NCI-H510A treated with DMSO at 0.1 percent for 48 hours (cell line): Measurements from ENCODE around the gene PHF21A.
"Not testable (repeated sequence)": the region's sequence is repeated elsewhere in the genome, so short reads cannot be mapped to it uniquely, and the experiment has no call there.

Source experiments
- DNase-seq: peaks from one replicate; lab custom pipeline; 2025; lab: John Stamatoyannopoulos, UW

Gene PHF21A

DNA sequence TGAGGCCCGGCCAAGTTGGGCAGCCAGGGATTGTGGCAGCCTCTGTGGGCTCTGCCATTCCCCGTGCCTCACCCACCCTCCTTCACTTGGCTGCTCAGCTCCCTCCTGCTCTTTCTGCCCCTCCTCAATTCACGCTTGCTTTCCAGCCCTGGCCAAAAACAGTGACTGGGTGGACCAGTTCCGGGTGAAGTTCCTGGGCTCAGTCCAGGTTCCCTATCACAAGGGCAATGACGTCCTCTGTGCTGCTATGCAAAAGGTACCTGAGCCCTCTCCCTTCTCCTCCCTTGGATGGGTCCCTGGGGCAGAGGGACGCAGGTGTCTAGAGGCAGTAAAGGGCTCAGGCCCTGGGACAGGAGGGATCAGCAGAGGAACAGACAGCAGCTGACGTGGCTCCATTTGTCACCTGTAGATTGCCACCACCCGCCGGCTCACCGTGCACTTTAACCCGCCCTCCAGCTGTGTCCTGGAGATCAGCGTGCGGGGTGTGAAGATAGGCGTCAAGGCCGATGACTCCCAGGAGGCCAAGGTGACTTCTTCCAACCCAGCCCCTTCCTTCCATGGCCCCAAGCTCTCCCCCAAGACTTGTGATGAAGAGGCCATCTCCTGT lies 216.8 kb downstream of the PHF21A start:
- DNase-seq = no peak

DNA sequence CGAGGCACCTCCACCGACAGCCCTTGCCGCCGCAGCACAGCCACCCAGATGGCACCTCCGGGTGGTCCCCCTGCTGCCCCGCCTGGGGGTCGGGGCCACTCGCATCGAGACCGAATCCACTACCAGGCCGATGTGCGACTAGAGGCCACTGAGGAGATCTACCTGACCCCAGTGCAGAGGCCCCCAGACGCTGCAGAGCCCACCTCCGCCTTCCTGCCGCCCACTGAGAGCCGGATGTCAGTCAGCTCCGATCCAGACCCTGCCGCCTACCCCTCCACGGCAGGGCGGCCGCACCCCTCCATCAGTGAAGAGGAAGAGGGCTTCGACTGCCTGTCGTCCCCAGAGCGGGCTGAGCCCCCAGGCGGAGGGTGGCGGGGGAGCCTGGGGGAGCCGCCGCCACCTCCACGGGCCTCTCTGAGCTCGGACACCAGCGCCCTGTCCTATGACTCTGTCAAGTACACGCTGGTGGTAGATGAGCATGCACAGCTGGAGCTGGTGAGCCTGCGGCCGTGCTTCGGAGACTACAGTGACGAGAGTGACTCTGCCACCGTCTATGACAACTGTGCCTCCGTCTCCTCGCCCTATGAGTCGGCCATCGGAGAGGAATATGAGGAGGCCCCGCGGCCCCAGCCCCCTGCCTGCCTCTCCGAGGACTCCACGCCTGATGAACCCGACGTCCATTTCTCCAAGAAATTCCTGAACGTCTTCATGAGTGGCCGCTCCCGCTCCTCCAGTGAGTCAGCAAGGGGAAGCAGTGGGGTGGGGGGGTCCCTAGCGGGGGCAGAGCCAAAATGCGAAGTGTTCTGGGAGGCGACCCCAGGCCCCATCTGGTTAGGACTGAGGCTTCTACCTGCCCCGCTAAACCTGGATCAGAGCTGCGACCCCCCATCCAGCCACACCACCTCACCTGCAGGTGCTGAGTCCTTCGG lies 218.5 kb downstream of the PHF21A start:
- no peak for DNase-seq

DNA sequence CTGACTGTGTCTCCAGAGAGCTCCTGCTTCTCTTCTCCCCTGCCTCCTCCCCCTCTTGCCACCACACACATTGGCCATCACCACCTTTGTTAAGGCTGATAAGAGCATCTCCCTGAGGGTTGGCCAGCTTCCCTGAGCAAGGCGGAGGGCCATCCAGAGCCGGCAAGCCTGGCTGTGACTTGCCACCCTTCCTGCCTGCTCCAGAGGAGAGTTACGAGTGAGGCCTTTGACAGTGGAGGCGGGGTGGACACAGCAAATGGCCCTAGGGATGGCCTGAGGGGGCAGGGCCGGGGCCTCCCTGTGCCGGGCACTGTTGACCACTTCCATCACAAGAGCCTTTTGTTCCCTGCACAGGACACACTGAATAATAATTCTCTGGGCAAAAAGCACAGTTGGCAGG lies 219.6 kb downstream of the PHF21A start:
- no peak for DNase-seq

DNA sequence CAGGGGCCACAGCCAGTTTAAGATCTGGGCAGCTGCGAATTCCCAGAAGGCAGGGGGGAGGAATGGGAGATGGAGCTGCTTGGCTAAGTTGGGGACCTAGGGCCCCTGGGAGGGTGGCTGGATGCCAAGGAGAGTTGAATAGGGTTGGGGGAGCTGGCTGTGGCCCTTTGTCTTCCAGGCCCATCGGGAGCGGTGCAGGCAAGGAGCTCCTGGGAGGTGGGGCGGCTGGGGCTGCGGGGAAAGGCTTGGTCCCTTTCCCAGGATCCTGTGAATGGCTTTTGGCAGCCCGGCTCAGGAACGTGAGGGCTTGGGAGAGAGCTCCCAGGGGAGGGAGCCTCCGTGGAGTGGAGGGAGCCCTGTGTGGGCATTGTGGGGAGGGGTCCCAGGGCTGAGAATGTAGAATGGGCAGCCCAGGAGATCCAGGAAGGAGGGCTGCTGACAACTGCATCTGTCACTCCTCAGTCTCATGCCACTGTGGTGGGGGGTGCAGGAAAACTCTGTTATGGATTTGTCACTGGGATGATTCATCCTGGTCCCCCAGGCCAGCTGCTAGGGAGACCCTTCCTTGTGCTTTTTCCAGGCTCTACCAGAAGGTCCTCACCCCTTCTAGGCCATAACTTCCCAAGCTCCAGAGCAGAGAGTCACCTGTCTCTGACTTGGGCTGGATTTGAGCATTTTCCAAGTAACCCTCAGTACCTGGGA lies 220.2 kb downstream of the PHF21A start:
- DNase-seq = no peak

DNA sequence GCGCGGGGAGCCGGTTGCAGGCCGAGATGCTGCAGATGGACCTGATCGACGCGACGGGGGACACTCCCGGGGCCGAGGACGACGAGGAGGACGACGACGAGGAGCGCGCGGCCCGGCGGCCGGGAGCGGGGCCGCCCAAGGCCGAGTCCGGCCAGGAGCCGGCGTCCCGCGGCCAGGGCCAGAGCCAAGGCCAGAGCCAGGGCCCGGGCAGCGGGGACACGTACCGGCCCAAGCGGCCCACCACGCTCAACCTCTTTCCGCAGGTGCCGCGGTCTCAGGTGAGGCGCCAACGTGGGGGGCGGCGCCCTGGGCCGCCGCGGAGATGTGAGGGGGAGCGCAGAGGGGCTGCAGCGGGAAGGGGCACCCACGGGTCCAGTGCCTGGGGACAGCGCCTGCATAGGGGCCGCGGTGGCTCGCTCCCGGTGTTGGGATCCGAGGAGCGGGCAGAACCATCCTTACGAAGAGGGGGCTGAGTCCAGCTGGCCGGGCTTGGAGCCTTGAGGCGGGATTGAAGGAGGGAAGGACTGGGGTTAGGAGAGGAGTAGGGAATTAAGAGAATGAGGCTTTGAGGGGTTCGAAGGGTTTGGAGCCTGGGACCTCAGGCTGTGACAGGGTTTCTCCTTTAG lies 221.0 kb downstream of the PHF21A start:
- not testable (repeated sequence) for DNase-seq

DNA sequence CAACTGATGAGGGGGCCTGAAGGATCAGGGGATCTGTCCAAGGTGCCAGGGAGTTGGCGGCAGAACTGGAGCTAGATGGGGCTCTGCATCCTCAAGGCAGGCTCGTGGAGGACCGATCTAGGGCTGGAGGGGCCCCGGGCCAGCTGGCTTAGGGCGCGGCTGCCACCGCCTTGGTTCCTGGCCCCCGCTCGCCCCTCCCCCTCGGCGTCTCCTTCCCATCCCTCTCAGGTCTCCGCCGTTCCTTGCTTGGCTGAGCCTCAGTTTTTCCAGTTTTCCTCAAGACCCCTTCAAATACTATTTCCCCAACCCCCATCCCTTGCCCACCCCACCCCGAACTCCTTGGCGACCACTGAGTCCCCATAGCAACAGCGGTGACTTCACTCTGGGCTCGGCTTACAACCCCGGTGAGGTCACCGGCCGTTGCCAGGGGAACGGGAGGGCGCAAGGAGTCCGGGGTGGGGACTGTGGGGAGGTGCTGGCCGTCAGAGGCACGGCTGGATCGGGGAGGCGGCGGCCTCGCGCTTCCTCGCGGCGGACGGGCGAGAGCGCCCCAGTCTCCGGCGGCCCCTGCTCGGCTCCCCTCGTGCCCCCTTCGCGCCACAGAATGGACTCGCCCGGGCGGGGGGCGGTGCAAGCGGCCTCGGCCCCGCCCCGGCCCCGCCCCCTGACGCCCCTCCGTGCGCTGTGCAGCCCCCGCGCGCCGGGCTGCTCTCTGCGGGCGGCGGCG lies 221.6 kb downstream of the PHF21A start:
- DNase-seq = peak; percentile 24

DNA sequence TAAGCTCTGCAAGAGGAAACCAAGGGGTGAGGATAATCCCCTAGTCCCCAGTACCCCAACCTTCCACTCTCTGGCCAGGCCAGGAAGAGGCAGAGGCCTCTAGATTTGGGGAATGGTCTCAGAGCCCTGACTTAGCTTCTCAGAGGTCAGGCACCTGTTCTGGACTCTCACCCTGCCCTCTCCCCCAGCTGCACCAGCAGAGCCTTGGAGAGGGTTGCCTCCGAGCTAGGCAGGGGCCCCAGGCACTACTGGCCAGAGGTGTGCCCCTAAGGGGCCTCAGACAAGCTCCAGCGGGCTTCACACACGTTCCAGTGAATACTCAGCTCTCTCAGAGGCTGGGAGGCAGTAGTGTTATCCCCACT lies 222.2 kb downstream of the PHF21A start:
- DNase-seq = no peak

DNA sequence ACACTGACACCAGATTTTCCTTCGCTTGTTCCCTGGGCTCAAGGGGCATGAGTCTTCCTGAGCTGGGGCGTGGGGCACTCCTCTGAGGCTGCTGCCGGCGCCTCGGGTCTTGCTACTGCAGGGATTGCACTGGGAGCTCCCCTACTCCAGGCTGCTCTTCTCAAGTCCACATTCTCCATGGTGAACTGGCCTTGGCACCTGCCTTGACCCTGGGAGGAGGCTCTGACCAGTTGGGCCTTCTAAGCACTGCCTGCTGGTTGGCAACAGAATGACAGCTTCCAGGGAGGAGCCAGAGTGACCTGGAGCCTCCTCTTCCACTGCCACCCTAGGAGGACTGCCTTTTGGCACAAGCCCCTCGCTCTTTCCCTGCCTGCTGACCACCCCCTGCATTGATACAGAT lies 223.7 kb downstream of the PHF21A start:
- DNase-seq = no peak

DNA sequence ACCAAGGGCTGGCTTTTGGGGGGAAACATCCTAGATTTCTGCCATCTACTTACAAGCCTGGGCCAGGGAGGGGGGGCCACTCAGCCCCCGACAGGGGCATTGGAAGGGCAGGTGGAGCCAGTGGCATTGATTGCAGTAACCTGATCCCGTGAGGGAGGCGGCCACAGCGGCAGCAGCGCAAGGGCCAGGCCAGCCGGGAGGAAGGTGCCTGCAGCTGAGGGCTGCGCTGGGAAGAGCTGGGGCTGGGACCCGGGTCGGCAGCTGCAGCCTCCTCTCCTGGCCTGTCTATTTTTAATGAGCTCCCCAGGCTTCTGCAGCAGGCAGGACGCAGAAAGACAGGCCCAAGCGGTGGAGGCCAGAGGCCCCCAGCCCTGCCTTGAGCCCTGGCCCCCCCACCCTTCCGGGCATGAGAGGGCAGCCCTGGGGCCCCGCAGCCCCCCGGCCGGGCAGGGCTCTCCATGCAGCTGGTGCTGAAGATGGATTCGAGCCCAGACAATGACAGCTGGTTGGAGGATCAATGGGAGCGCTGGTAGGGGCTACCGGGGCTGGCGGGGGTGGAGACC lies 224.8 kb downstream of the PHF21A start:
- DNase-seq = peak; percentile 29

DNA sequence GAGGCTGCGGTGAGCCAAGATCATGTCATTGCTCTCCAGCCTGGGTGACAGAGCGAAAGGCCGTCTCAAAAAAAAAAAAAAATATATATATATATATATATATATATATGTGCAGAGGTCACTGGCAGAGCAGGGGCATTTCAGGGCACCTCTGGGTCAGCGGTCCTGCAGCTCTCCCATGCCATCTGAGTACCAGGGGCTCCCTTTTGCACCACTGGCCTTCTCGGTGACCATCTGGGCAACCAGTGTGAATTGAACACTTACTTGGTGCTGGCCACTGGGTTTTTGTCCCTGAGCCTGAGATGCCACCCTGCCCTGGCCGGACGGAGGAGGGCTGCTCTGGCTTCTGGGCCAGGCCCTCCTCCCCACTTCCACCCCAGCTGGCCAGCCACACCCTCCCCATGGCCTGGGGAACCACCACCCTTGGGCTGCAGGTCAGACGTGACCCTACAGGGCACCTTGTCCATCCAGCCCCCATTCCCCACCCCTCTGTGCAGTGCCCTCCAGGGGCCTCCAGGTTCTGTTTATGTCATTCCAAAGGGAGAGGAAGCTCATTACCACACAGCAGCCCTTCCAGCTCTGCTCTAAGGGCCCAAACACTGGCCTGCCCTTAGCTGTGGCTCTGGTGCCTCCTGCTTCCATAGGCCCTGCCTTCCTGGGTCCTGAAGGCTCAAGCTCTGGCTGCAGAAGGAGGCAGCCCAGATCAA lies 225.5 kb downstream of the PHF21A start:
- DNase-seq = no peak

DNA sequence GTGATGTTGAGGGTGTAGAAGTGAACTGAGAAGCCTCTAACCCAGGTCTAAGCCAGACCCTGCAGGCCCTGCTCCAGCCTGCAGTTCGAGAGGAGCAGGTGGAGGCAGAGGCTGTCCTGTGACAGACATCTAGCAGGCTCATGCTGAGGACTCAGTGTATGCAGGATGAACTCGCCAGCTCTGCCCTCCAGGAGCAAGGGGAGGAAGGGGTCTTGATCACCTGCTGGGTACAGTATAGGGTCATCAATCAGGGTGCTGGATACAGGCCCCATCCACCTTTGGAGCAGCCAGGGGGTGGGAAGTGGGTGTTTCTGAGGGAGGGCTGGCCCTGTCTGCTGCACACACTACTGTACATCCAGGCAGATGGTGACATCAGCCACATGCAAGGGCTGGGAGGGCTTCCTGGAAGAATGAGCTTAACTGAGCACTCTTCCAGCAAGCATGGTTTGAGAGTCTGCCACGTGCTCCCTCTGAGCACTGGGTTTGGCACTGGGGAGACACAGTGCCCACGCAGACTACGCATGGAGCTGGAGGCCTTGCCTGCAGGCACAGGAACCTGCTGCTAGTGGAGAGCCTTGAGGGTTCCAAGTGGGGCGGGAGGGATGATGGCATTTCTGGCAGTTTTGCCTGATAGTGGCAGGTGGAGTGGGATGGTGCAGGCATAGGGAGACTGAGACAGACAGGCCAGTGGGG lies 226.6 kb downstream of the PHF21A start:
- DNase-seq = no peak

DNA sequence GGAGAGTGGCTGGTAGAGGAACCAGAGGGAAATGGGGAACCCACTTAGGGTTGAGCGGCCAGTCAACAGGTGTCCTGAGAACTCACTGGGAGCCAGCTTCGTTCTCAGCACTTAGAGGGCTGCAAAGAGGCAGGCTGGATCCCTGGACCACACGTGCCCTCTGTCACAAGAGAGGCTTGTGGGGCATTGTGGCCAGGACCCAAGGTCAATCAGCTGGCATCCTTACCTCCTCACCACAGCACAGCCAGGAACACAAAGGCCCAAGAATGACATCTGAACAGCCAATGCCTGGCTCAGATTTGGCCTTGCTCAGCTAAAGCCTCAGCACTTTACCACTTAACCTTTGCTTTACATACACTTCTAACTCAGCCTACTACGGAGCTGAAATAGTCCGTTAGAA lies 228.4 kb downstream of the PHF21A start:
- DNase-seq = no peak

DNA sequence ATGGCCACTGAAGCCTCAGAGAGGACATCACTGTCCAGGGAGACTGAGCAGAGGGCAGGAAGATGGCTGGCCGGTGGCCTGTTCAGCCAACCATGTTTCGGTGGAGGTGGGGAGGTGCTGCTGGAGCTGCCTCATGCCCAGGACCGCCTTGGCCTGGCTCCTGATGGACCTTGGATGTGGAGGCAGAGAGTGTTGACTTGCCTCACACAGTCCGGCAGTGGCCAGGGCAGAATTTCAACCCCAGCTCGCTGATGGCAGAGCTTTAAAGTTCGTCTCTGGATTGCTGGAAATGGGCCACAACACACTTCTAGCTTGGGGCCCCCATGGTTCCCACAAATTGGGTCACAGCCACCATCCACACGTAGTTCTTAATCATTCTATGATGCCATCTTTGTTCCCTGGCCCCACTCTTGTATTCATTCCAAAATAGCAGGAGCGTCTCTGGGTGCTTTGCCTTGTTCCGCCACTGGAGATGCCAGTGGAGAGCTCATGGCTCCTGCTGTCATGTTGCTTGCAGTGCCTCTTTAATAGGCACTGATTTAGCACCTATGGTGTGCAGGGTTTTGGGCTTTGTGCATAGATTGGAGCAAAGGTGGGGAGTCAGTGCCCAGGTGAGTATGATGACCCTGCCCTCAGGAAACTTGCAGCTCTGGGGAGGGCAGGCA lies 230.2 kb downstream of the PHF21A start:
- no peak for DNase-seq

DNA sequence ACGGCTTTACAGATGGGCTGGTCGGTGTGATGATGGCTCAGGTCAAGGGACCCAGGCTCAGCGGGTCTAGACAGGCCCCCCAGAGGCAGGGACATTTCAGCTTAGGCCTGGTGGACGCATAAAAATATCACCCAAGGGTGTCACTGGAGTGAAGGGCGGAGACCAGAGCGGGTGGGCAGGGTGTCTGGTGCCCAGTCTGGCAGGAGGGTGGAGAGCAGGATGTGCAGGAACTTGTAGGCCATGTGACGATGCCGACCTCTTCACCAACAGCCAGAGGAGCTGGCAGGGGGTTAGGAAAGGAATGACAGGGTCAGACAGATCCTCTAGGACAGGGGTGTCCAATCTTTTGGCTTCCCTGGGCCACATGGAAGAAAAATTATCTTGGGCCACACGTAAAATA lies 231.3 kb downstream of the PHF21A start:
- no peak for DNase-seq

DNA sequence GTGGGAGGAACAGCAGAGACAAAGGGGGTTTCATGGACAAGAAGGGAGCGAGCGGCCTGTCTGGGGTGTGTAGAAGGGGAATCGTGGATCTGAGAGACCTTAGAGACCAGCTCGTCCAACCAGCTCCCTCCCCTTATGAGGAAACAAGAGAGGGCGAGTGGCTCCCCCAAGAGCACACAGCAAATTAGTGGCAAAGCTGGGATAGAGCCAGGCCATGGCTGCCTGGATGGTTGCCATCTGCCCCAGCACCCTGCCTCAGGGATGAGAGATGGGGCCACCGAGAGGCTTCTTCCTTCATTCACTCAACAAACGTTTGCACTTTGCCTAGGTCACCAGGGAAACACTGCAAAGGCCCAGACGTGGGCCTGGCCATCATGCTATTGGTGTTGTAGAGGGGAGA lies 231.7 kb downstream of the PHF21A start:
- no peak for DNase-seq

DNA sequence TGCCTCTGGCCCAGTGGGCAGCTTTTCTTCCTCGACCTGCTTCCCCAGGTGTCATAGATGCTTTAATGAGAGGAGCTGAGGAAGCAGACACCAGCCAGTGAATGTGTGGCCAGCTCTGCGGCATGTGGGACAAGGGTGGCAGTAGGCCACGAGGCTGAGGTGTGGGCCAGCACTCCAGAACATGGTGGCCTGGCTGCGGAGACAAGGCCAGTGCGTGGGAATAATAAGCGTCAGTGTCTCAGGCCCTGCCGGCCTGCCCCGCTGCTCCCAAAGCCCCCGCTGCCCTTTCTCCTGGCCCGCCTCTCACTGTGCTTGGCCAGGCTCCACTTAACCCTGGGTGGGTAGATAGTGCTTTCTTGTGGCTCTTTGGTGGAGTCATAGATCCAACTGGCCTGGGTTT lies 233.7 kb downstream of the PHF21A start:
- DNase-seq = no peak

DNA sequence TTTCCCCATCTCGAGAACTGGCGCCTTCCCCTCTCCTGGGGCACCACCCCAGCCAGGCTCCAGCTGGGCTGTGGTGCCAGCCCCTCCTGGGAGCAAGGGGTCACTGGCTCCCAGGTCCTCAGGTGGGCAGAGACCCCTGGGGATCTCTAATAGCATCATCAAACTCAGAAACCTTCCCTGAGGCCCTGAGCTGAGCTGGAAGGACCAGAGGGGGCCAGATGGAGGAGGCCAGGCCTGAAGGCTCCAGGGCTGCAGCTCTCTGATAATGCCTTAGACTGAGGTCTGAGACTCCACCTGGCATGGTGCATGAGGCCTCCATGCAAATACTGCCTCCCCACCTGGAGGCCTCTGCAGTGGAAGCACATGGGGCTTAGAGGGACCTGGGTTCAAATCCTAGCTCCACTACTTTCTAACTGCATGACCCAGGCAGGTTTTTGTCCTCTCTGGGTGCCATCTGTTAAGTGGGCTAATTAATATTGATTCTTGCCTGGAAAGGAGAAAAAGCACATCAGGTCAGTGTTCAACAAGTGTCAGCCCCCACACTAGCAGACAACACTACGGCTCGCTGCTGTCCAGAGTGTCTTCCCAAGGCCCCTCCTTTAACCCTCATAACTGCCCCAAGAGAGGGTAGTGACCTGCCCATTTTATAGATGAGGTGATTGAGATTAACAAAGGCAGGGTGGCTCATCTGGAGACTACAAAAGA lies 234.3 kb downstream of the PHF21A start:
- no peak for DNase-seq

DNA sequence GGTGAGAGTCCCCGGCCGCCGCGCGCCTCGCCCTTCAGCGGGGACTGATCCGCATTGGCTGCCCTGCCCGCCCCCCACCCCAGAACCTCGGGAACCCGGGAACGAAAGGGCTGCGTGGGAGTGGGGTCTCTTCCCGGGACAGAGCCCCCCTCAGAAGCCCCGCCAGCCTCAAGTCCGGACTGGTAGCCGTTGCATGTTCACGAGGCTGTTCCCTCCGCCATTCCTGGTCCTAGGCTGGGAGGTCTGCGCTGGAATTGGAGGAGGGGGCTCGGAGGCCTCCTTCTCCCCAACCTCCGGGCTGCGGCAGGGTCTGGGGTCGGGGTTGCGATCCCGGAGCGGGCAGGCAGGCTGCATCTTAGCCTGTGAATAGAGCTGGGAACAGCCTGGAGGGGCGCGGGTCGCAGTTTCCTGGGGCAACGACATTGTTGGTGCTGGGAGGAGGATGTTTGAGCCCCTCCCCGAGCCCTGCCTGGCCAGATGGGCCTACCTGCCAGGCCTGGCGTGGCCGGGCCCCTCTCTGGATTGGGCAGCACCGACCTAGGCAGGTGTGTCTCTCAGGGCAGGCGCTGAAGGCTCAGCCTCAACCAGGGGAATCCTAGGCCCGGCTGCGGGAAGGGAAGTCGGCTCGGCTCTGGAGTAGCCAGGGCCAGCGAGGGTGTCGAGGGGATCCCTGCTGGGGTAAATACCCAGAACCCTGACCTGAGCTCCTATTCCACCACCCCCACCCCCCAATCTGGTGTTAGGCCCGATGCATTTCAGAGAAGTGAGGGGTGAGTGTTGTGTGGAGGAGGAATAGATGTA lies 235.1 kb downstream of the PHF21A start:
- no peak for DNase-seq
